ENCODE data around the gene SDK1. TPM values are rescaled to one million over a fixed set of nuclear protein-coding genes. Genes with fewer than 3 reads are reported as not detected.

SDK1 gene
- polyA plus RNA-seq, 2 of the 4 experiments (the other 2 are of a cell fraction), result 0.12 to 0.28 TPM

- Histone ChIP-seq H3K4me2 (no peak overlapping the region), H3K9me3 (no peaks in the 10 kb centered on the region), H3K27ac (no peak overlapping the region), H3K4me3 (no peak overlapping the region), H3K4me1 (no peaks in the 10 kb centered on the region)
- CTCF ChIA-PET, result interaction anchor here (1.2 kb wide), 1 partner anchor 15 kb away, joined by 3 read pairs; no protein-coding TSS in a partner anchor
- POLR2A ChIA-PET, result no interaction called here
- TF ChIP-seq SMC3 (IDR thresholded peaks at IDR 0.05) (no peak), BHLHE40 (IDR thresholded peaks at IDR 0.05; ENCODE audit: low read depth, low read length) (no peak), RFX5 (IDR thresholded peaks at IDR 0.05) (no peak), EHMT2 (IDR thresholded peaks at IDR 0.05; ENCODE audit: low read depth) (no peak), EHF (CRISPR knock-in tag; IDR thresholded peaks at IDR 0.05) (no peak), PHF8 (IDR thresholded peaks at IDR 0.05; ENCODE audit: borderline replicate concordance, low read depth) (no peak), GATA3 (IDR thresholded peaks at IDR 0.05; ENCODE audit: borderline replicate concordance) (no peak), EP300 (IDR thresholded peaks at IDR 0.05) (no peak), CTCF (IDR thresholded peaks at IDR 0.05) (no peak), ZSCAN20 (CRISPR knock-in tag; IDR thresholded peaks at IDR 0.05) (no peak), HEYL (CRISPR knock-in tag; IDR thresholded peaks at IDR 0.05) (no peak), HOXB13 (CRISPR knock-in tag; IDR thresholded peaks at IDR 0.05; ENCODE audit: low read depth) (no peak), ZFP36 (IDR thresholded peaks at IDR 0.05; ENCODE audit: borderline replicate concordance, partially characterized antibody) (no peak)
- DNase-seq (ENCODE audit: low read depth in 1 of 2, low spot score in 1 of 2), result no peak
- ATAC-seq, result no peak
- FAIRE-seq, result no peak
- 48% methylated on average over 10 of the region's 10 CpGs for WGBS (ENCODE audit: missing lambda C conversion rate)
Measured at GRCh38 chr7:4167385-4167910, 866.4 kb downstream of the SDK1 start.

GRCh38 chr7:4168041-4168440, 867.0 kb downstream of the SDK1 start:
- 53% methylated on average over 9 of the region's 10 CpGs for WGBS (ENCODE audit: missing lambda C conversion rate)
- H3K4me3 ChIP-seq, result no peak overlapping the region
- H3K27ac ChIP-seq, result no peak overlapping the region
- ChIA-PET CTCF (interaction anchor here (0.6 kb wide), 1 partner anchor 245 kb away, joined by 3 read pairs; no protein-coding TSS in a partner anchor), POLR2A (no interaction called here)
- no peak for FAIRE-seq
- DNase-seq (ENCODE audit: low read depth in 1 of 2, low spot score in 1 of 2), result no peak
- H3K9me3 ChIP-seq, result no peaks in the 10 kb centered on the region
- H3K4me2 ChIP-seq, result no peak overlapping the region
- no peak for ATAC-seq
- TF ChIP-seq ZC3H11A (IDR thresholded peaks at IDR 0.05), result no peak
- no peak for TF ChIP-seq RAD21 (conservative IDR thresholded peaks at IDR 0.05 in 1 of 2, IDR thresholded peaks at IDR 0.05 in 1 of 2)
- no peak for TF ChIP-seq USF2 (IDR thresholded peaks at IDR 0.05)
- no peak for TF ChIP-seq RCOR1 (IDR thresholded peaks at IDR 0.05; ENCODE audit: low read depth, low read length)
- TF ChIP-seq HDAC2 (IDR thresholded peaks at IDR 0.05), result no peak
- no peak for TF ChIP-seq MAX (IDR thresholded peaks at IDR 0.05)
- no peak for TF ChIP-seq CTCF (IDR thresholded peaks at IDR 0.05)
- no peak for TF ChIP-seq RNF2 (IDR thresholded peaks at IDR 0.05; ENCODE audit: borderline replicate concordance, low read depth)
- no peak for TF ChIP-seq HOXB13 (CRISPR knock-in tag; IDR thresholded peaks at IDR 0.05; ENCODE audit: low read depth)
- no peak for TF ChIP-seq ZSCAN20 (CRISPR knock-in tag; IDR thresholded peaks at IDR 0.05)
- no peak for TF ChIP-seq FOSL2 (IDR thresholded peaks at IDR 0.05)
- no peak for TF ChIP-seq FOSL2 (CRISPR knock-in tag; IDR thresholded peaks at IDR 0.05)
- TF ChIP-seq POLR2A (IDR thresholded peaks at IDR 0.05; ENCODE audit: low read length), result no peak
- no peak for TF ChIP-seq ELK1 (IDR thresholded peaks at IDR 0.05; ENCODE audit: low read depth, low read length)
- no peak for TF ChIP-seq E2F6 (IDR thresholded peaks at IDR 0.05; ENCODE audit: borderline replicate concordance, low read depth)
- no peak for TF ChIP-seq HOXB5 (CRISPR knock-in tag; IDR thresholded peaks at IDR 0.05)
- no peak for TF ChIP-seq HOXA7 (CRISPR knock-in tag; IDR thresholded peaks at IDR 0.05)
- no peak for TF ChIP-seq TP53 (CRISPR knock-in tag; IDR thresholded peaks at IDR 0.05)
- no peak for TF ChIP-seq BHLHE40 (IDR thresholded peaks at IDR 0.05; ENCODE audit: low read depth, low read length)
- no peak for TF ChIP-seq ZNF302 (CRISPR knock-in tag; IDR thresholded peaks at IDR 0.05)
- no peak for TF ChIP-seq PBX3 (IDR thresholded peaks at IDR 0.05)
- no peaks in the 10 kb centered on the region for H3K4me1 ChIP-seq

Measured in A549 (cell line).